Prostate gland (tissue), 2 donors: ENCODE measurements around the gene SAMD4A. TPM values are rescaled to one million over a fixed set of nuclear protein-coding genes. Genes with fewer than 3 reads are reported as not detected.

ENCODE experiments used
- DNase-seq: peaks from one replicate; pipeline ENCODE4 v3.0.0-alpha.2; 2019; ENCODE audit warnings: low spot score
- H3K27ac ChIP-seq, 2 donors: fragments of 200-600 bp; sonication (generic); 2 replicates each; pipeline ENCODE4 v1.5.1; 2017 to 2019
- H3K27me3 ChIP-seq: fragments of 200-600 bp; sonication (generic); replicated peaks from 2 replicates; pipeline ENCODE4 v1.5.1; 2019; ENCODE audit not compliant: insufficient read depth
- H3K36me3 ChIP-seq, 2 donors: fragments of 200-600 bp; sonication (generic); 1 replicate in 1 of 2; 2 replicates in 1 of 2; pipeline versions ENCODE4 v1.5.1 to v1.8.1; 2017 to 2019
- H3K4me1 ChIP-seq: fragments of 200-600 bp; sonication (generic); replicated peaks from 2 replicates; pipeline ENCODE4 v1.5.1; 2019
- H3K4me3 ChIP-seq, 2 donors: fragments of 200-600 bp; sonication (generic); 2 replicates each; pipeline ENCODE4 v1.5.1; 2017 to 2019
- H3K9me3 ChIP-seq: fragments of 200-600 bp; sonication (generic); 2 replicates; pipeline ENCODE4 v1.5.1; 2017
- POLR2A ChIP-seq: fragments of 450-650 bp; IDR thresholded peaks from one replicate; pipeline ENCODE4 v1.6.1; 2016; ENCODE audit warnings: antibody characterized with exemption, mild to moderate bottlenecking
- POLR2AphosphoS5 ChIP-seq: sonication (generic); formaldehyde crosslinking; IDR thresholded peaks from one replicate; pipeline ENCODE4 v1.6.1; 2017; ENCODE audit warnings: antibody characterized with exemption
- WGBS: methylation state at CpG from one replicate; pipeline ENCODE4 v1.1.5; 2018; 5-methylcytosine and 5-hydroxymethylcytosine counted together
- intact Hi-C: fragments of 100-400 bp; cut with DNase I; formaldehyde crosslinking; loops from one replicate; pipeline ENCODE4 v1.14.2; 2022
- total RNA-seq, 2 donors: library from RNA; depleted of rRNA; stranded (reverse); fragments of >200 nt; gene quantifications; one replicate each; pipeline ENCODE4 v1.1.0, GENCODE V29; 2016
- TF ChIP-seq, protein P1 (sequence below), 4 experiments: fragments of 200-600 bp in 2 of 4; fragments of 450-650 bp in 2 of 4; sonication (generic) in 2 of 4; IDR thresholded peaks; 1 replicate in 3 of 4; 2 replicates in 1 of 4; pipeline ENCODE4 v1.5.1; 2016 to 2019; ENCODE audit warnings: antibody characterized with exemption in 4 of 4, mild to moderate bottlenecking in 2 of 4, moderate library complexity in 2 of 4

SAMD4A gene
- total RNA-seq, 2 donors from 2014 or later: 18.1 to 38.5 TPM

DNA sequence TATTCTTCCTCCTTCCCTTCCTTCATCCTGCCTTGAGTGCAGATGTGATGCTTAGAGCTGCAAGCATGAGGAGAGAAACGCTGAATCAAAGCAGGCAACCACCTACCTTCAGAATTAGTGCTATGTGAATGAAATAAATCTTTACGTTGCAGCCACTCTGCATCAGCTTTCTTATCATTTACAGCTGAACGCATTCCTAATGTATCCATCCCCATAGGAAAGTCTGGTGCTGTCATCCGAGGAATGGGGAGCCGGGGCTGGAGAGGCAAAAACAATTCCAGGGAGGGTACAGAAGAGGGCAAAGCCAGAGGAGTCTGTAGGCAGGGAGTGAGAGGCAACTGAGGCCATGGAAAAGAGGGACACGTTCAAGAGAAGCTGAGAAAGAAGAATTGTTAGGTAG, 245.7 kb downstream of the SAMD4A start:
- WGBS: 80% methylated on average over 6 of the region's 6 CpGs
- no peak for DNase-seq
- Histone ChIP-seq H3K27ac (no peak overlapping the region), H3K36me3 (no peaks in the 10 kb centered on the region), H3K4me3 (no peak overlapping the region), H3K9me3 (no peaks in the 10 kb centered on the region), H3K27me3 (no peaks in the 10 kb centered on the region), H3K4me1 (no peaks in the 10 kb centered on the region)
- intact Hi-C loops: no loop called here
- TF ChIP-seq POLR2AphosphoS5 (no peak), POLR2A (no peak)
- TF ChIP-seq, protein P1, sequence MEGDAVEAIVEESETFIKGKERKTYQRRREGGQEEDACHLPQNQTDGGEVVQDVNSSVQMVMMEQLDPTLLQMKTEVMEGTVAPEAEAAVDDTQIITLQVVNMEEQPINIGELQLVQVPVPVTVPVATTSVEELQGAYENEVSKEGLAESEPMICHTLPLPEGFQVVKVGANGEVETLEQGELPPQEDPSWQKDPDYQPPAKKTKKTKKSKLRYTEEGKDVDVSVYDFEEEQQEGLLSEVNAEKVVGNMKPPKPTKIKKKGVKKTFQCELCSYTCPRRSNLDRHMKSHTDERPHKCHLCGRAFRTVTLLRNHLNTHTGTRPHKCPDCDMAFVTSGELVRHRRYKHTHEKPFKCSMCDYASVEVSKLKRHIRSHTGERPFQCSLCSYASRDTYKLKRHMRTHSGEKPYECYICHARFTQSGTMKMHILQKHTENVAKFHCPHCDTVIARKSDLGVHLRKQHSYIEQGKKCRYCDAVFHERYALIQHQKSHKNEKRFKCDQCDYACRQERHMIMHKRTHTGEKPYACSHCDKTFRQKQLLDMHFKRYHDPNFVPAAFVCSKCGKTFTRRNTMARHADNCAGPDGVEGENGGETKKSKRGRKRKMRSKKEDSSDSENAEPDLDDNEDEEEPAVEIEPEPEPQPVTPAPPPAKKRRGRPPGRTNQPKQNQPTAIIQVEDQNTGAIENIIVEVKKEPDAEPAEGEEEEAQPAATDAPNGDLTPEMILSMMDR (IDR thresholded peaks at IDR 0.05): no peak

DNA sequence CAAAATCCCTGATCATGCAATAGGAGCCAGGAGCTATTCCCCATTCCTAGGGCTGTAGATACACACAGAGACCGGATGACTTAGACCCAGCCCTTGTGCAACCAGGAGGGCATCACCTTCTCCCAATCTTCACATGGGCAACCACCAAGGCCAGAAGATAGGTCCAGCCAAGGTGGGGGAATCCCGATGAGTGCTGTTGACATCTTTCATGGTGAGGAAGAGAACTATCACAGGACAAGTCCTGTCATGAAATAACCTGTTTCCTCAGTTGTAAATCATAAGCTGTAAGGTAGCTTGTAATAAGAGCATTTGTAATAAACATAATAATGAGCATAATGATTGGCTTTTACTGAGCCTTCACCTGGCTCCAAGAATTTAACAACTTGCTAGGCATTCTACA, 246.2 kb downstream of the SAMD4A start:
- DNase-seq: no peak
- no peak for TF ChIP-seq POLR2AphosphoS5
- TF ChIP-seq POLR2A: no peak
- TF ChIP-seq, protein P1 (IDR thresholded peaks at IDR 0.05): no peak
- intact Hi-C loops: no loop called here
- no peaks in the 10 kb centered on the region for H3K9me3 ChIP-seq
- no peaks in the 10 kb centered on the region for H3K27me3 ChIP-seq
- H3K4me1 ChIP-seq: no peaks in the 10 kb centered on the region
- 64% methylated on average over 2 of the region's 2 CpGs for WGBS
- no peak overlapping the region for H3K4me3 ChIP-seq
- H3K27ac ChIP-seq: no peak overlapping the region
- H3K36me3 ChIP-seq: no peaks in the 10 kb centered on the region

DNA sequence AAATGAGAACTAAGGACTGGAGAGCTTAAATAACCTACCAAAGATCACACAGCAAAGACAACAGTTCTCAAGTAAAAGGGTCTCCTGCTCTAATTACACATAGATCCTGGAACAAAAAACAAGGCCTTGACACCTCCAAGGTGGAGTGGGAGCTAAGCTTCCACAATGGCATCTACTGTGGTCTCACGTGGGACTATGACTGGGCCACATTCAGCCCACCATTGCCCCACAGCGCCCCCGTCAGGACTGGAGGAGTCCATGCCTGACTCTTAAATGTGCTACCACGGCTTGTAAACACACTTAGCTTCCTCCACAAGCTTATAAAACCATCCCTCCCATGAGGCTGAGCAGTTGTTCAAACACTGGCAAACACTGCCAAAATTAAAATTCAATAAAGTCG, 247.1 kb downstream of the SAMD4A start:
- Histone ChIP-seq H3K27me3 (no peaks in the 10 kb centered on the region), H3K36me3 (no peaks in the 10 kb centered on the region), H3K27ac (no peak overlapping the region), H3K4me3 (no peak overlapping the region), H3K9me3 (no peaks in the 10 kb centered on the region), H3K4me1 (no peaks in the 10 kb centered on the region)
- intact Hi-C loops: no loop called here
- TF ChIP-seq POLR2A (no peak), POLR2AphosphoS5 (no peak)
- TF ChIP-seq, protein P1 (IDR thresholded peaks at IDR 0.05): no peak
- DNase-seq: no peak
- WGBS: 47% methylated on average over 5 of the region's 5 CpGs

DNA sequence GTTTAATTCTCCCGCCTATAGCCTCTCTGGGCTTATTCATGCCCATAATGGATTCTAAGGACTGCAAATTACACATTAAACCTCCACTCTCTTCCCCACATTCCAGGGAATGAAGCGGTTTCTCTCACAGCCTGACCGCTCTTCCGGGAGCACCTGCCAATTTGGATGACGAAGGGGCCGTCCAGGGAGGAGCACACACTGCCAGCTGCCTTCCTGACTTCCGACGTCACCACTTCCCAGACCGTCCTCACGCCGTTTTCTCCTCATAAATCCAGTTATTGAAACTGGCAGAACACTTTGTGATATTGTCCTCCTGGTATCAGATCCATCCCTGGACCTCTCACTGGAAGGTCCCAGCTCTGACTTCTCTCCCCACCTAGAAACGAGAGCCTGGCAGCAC, 248.1 kb downstream of the SAMD4A start:
- Histone ChIP-seq H3K4me3 (no peak overlapping the region), H3K9me3 (no peaks in the 10 kb centered on the region), H3K36me3 (no peaks in the 10 kb centered on the region), H3K4me1 (no peaks in the 10 kb centered on the region), H3K27ac (peak overlapping the region in 1 of 2 donors; percentile 60), H3K27me3 (no peaks in the 10 kb centered on the region)
- WGBS: 54% methylated on average over 12 of the region's 12 CpGs
- intact Hi-C loops: no loop called here
- peak; percentile 43 for DNase-seq
- TF ChIP-seq, protein P1 (IDR thresholded peaks at IDR 0.05): no peak
- TF ChIP-seq POLR2AphosphoS5 (peak; percentile 68), POLR2A (no peak)

- no peaks in the 10 kb centered on the region for H3K36me3 ChIP-seq
- H3K4me1 ChIP-seq: no peaks in the 10 kb centered on the region
- no peak for DNase-seq
- no peak for TF ChIP-seq POLR2A
- intact Hi-C loops: no loop called here
- no peaks in the 10 kb centered on the region for H3K9me3 ChIP-seq
- WGBS: 91% methylated on average over 6 of the region's 6 CpGs
- H3K27me3 ChIP-seq: no peaks in the 10 kb centered on the region
- H3K27ac ChIP-seq: peak overlapping the region in 1 of 2 donors; percentile 60
- no peak overlapping the region for H3K4me3 ChIP-seq
These were observed 248.6 kb downstream of the SAMD4A start for GRCh38 chr14:54815515-54815914.
